OCI-LY3 (cell line): Measurements from ENCODE around the gene SRCAP.

Experiments
- H2AFZ ChIP-seq: fragments of 200-600, 300-600 bp; shearing (Covaris generic); 2 replicates; pipeline ENCODE4 v1.6.0; 2014; ENCODE audit warnings: antibody characterized with exemption, low read depth, low read length
- H3K27ac ChIP-seq: fragments of 200-600, 300-600 bp; sonication (generic); 2 replicates; pipeline ENCODE4 v1.5.1; 2014; ENCODE audit warnings: mild to moderate bottlenecking, low read length, moderate library complexity, mixed read lengths
- H3K27me3 ChIP-seq: fragments of 200-600, 300-600 bp; sonication (generic); 2 replicates; pipeline ENCODE4 v1.6.1; 2014; ENCODE audit warnings: low read depth, low read length, mixed read lengths
- H3K36me3 ChIP-seq: fragments of 200-600, 300-600 bp; sonication (generic); replicated peaks from 2 replicates; pipeline ENCODE3; 2014; ENCODE audit warnings: low read depth, low read length, mixed read lengths
- H3K4me1 ChIP-seq: fragments of 300-600, 200-600 bp; sonication (generic); 2 replicates; pipeline ENCODE4 v1.6.1; 2014; ENCODE audit warnings: low read length, mixed read lengths
- H3K4me2 ChIP-seq: fragments of 200-600, 300-600 bp; sonication (generic); 2 replicates; pipeline ENCODE4 v1.6.1; 2014; ENCODE audit warnings: low read length, mixed read lengths
- H3K4me3 ChIP-seq: fragments of 300-600, 200-600 bp; sonication (generic); 2 replicates; pipeline ENCODE4 v1.5.1; 2014; ENCODE audit warnings: antibody characterized with exemption, mild to moderate bottlenecking, low read length, moderate library complexity
- H3K79me2 ChIP-seq: fragments of 300-600, 200-600 bp; shearing (Covaris generic); 2 replicates; pipeline ENCODE4 v1.6.1; 2014; ENCODE audit warnings: mild to moderate bottlenecking, low read length, mixed read lengths
- H3K9ac ChIP-seq: fragments of 300-600, 200-600 bp; shearing (Covaris generic); 2 replicates; pipeline ENCODE4 v1.6.0; 2014; ENCODE audit warnings: mild to moderate bottlenecking, low read length, moderate library complexity
- H3K9me3 ChIP-seq: fragments of 200-600, 300-600 bp; shearing (Covaris generic); 2 replicates; pipeline ENCODE4 v1.6.1; 2014; ENCODE audit warnings: low read length, mixed read lengths; ENCODE audit not compliant: insufficient read depth
- H4K20me1 ChIP-seq: fragments of 200-600, 300-600 bp; sonication (generic); 2 replicates; pipeline ENCODE4 v1.6.1; 2016; ENCODE audit warnings: low read length, mixed read lengths; ENCODE audit not compliant: insufficient read depth
- CTCF ChIP-seq: fragments of 200-600, 300-600 bp; sonication (generic); IDR thresholded peaks from 2 replicates; pipeline ENCODE4 v1.5.1; 2014; ENCODE audit warnings: antibody characterized with exemption, low read length, low read depth
- EZH2phosphoT487 ChIP-seq: fragments of 200-600 bp; shearing (Covaris generic); IDR thresholded peaks from 2 replicates; pipeline ENCODE4 v1.6.1; 2018; ENCODE audit warnings: antibody characterized with exemption, mixed run types, low read depth

SRCAP gene

DNA sequence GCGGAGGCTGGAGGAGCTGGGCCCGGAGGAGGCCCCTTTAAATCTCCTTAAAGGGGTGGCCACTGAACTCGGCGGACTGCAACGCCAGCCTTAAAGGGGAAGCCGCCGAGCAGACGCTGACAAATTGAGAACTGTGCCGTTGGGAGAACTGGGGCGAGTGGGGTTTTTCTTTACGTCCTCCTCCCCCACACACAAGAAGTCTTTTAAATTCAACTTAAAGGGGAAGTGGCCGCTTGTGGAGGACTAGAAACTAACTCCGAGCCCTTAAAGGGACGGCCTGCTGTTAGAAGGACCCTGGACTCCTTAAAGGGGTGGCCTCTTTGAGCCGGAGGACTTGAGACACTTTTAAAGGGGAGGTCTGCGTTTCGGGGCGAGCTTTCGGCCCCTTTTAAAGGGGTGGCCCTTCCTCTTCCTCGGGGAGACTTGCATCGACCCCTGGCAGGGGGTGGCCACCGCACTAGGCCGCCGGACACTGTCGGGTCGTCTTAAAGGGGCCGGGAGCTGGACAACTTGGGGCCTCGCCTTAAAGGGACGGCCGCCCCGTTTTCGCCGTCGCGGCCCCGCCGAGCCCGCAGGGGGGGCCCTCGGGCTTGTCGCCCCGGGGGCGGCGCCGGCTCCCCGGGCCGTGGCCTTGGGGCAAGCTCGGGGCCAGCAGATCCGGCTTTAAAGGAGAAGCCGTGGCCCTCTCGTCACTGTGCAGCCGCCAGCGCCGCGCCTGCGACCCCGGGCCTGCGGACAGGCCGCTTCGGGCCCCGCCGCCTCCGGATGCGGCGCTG, 40.1 kb upstream of the SRCAP start:
- Histone ChIP-seq H3K36me3 (peaks cover 48% of the 10 kb centered on the region), H3K79me2 (peaks cover 47% of the 10 kb centered on the region), H3K9me3 (no peaks in the 10 kb centered on the region), H3K4me2 (peak overlapping the region; percentile 97), H3K9ac (peak overlapping the region; percentile 98), H3K4me1 (peaks cover 34% of the 10 kb centered on the region), H4K20me1 (peaks cover 24% of the 10 kb centered on the region), H3K4me3 (peak overlapping the region; percentile 86), H2AFZ (no peak overlapping the region), H3K27ac (peak overlapping the region; percentile 98), H3K27me3 (no peaks in the 10 kb centered on the region)
- TF ChIP-seq CTCF (peak; percentile 35), EZH2phosphoT487 (no peak)

- Histone ChIP-seq H3K4me1 (peaks cover 40% of the 10 kb centered on the region), H3K9ac (peak overlapping the region; percentile 98), H3K4me2 (peak overlapping the region; percentile 97), H3K27me3 (no peaks in the 10 kb centered on the region), H3K36me3 (peaks cover 48% of the 10 kb centered on the region), H4K20me1 (peaks cover 31% of the 10 kb centered on the region), H3K27ac (peak overlapping the region; percentile 98), H3K79me2 (peaks cover 55% of the 10 kb centered on the region), H3K9me3 (no peaks in the 10 kb centered on the region), H3K4me3 (peak overlapping the region; percentile 86), H2AFZ (no peak overlapping the region)
- TF ChIP-seq CTCF (no peak), EZH2phosphoT487 (no peak)
These were observed 39.2 kb upstream of the SRCAP start for GRCh38 chr16:30659507-30660423.

- H3K79me2 ChIP-seq = peaks cover 64% of the 10 kb centered on the region
- H3K27ac ChIP-seq = peak overlapping the region; percentile 98
These were observed 38.3 kb upstream of the SRCAP start for GRCh38 chr16:30660424-30661261.

More at GRCh38 chr16:30660424-30661261, 38.3 kb upstream of the SRCAP start:
- H3K4me3 ChIP-seq = peak overlapping the region; percentile 86
- H2AFZ ChIP-seq = no peak overlapping the region
- TF ChIP-seq EZH2phosphoT487 = no peak
- no peak for TF ChIP-seq CTCF
- no peaks in the 10 kb centered on the region for H3K9me3 ChIP-seq
- H3K4me1 ChIP-seq = peaks cover 40% of the 10 kb centered on the region
- H3K9ac ChIP-seq = peak overlapping the region; percentile 98
- H4K20me1 ChIP-seq = peaks cover 39% of the 10 kb centered on the region
- no peaks in the 10 kb centered on the region for H3K27me3 ChIP-seq
- peaks cover 51% of the 10 kb centered on the region for H3K36me3 ChIP-seq
- H3K4me2 ChIP-seq = peak overlapping the region; percentile 97
